Mucosa of descending colon (tissue), 3 donors: ENCODE measurements around the gene SMAD1. TPM values are rescaled to one million over a fixed set of nuclear protein-coding genes. Genes with fewer than 3 reads are reported as not detected.

ENCODE experiments used
- ATAC-seq: fragments of 200-7000 bp; cut with Tn5 transposase; one replicate; pipeline ENCODE4 v1.9.1; 2020; ENCODE audit warnings: mild to moderate bottlenecking, moderate library complexity
- DNase-seq, 3 donors: peaks; one replicate each; pipeline ENCODE4 v3.0.0-alpha.2; 2020
- H3K36me3 ChIP-seq: fragments of 200-600 bp; one replicate; pipeline ENCODE4 v1.8.0; 2021; ENCODE audit warnings: low read depth, mild to moderate bottlenecking
- H3K4me1 ChIP-seq: fragments of 200-600 bp; one replicate; pipeline ENCODE4 v1.8.0; 2021; ENCODE audit warnings: low read depth, mild to moderate bottlenecking
- H3K4me3 ChIP-seq: fragments of 200-600 bp; one replicate; pipeline ENCODE4 v1.8.0; 2021; ENCODE audit warnings: mild to moderate bottlenecking
- H3K9me3 ChIP-seq: fragments of 200-600 bp; one replicate; pipeline ENCODE4 v1.8.0; 2021; ENCODE audit warnings: mild to moderate bottlenecking
- intact Hi-C, 2 donors: fragments of 100-400 bp; cut with DNase I in 1 of 2; cut with micrococcal nuclease in 1 of 2; formaldehyde crosslinking; loops; one replicate each; pipeline versions ENCODE4 v1.11.0 to v1.11.1; 2022; cut with DNase I, micrococcal nuclease
- total RNA-seq, 3 donors: library from RNA; stranded (reverse); fragmentation: NEBNext Ultra II Directional in 2 of 3; extraction: Animal tissue kit (Norgen Biotek cat#: 25700) in 2 of 3; gene quantifications; one replicate each; pipeline versions ENCODE4 v1.2.1 to v1.2.4, GENCODE V29; 2021 to 2023
- TF ChIP-seq, protein P1 (sequence below): fragments of 200-600 bp; IDR thresholded peaks from one replicate; pipeline ENCODE4 v1.8.0; 2022; ENCODE audit warnings: antibody characterized with exemption, mild to moderate bottlenecking
- donor health status: DM: no; HTN: no; CAD: no; lungs with moderate emphysema.
- donor health status: DM: no; HTN: no; CAD: no.
- donor health status: DM: no; HTN: yes; CAD: no.

The SMAD1 gene
- total RNA-seq, 3 donors from 2014 or later: 34.9 to 47.4 (median 39.3) TPM

DNA sequence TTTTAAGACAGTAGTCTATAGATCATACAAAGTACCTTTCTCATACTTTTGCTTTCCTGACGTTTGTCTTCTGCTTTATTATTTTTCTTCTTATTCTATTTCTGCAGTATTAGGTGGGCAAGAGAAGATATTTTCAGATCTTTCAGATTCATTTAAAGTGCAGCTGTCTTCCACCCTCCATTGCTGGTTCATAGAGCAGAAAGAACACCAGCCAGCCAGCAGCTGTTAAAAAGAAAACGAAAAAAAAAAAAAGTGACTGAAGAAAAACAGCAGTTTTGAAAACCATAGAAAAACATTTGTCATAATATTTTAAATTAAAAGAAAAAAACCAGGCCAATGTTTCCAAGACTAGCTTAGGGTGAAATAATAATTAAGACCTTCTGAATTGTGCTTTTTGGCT is 42.9 kb downstream of the SMAD1 start:
- intact Hi-C loops: no loop called here
- Histone ChIP-seq H3K9me3 (no peaks in the 10 kb centered on the region), H3K36me3 (no peaks in the 10 kb centered on the region), H3K4me1 (peaks cover 6% of the 10 kb centered on the region), H3K4me3 (no peak overlapping the region)
- ATAC-seq (no peak), DNase-seq (no peak)
- TF ChIP-seq, protein P1, sequence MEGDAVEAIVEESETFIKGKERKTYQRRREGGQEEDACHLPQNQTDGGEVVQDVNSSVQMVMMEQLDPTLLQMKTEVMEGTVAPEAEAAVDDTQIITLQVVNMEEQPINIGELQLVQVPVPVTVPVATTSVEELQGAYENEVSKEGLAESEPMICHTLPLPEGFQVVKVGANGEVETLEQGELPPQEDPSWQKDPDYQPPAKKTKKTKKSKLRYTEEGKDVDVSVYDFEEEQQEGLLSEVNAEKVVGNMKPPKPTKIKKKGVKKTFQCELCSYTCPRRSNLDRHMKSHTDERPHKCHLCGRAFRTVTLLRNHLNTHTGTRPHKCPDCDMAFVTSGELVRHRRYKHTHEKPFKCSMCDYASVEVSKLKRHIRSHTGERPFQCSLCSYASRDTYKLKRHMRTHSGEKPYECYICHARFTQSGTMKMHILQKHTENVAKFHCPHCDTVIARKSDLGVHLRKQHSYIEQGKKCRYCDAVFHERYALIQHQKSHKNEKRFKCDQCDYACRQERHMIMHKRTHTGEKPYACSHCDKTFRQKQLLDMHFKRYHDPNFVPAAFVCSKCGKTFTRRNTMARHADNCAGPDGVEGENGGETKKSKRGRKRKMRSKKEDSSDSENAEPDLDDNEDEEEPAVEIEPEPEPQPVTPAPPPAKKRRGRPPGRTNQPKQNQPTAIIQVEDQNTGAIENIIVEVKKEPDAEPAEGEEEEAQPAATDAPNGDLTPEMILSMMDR: no peak

DNA sequence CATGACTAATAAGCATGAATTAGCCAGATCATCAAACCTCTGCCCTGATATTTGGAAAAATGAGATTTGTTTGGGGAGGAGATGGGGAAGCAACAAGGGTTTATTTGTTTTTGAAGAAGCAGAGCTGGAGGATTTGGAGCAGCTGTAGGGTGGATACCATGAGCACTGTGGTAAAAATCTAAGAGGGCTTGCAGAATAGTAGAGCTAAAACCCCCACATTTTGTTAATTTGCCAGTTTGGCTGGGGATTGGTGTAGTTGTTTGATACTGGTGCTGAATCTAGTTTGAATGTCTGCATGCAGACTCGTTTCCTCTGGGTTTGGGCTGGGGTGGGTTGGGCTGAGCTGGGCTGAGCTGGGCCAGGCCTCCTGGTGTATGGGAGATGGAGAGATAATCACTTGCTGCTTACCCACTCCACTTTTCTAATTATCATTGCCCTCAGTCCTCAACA is 43.7 kb downstream of the SMAD1 start:
- H3K4me3 ChIP-seq: no peak overlapping the region
- no peaks in the 10 kb centered on the region for H3K9me3 ChIP-seq
- TF ChIP-seq, protein P1: no peak
- no peaks in the 10 kb centered on the region for H3K36me3 ChIP-seq
- DNase-seq (no peak), ATAC-seq (peak; percentile 21)
- intact Hi-C loops: no loop called here
- H3K4me1 ChIP-seq: peaks cover 6% of the 10 kb centered on the region

DNA sequence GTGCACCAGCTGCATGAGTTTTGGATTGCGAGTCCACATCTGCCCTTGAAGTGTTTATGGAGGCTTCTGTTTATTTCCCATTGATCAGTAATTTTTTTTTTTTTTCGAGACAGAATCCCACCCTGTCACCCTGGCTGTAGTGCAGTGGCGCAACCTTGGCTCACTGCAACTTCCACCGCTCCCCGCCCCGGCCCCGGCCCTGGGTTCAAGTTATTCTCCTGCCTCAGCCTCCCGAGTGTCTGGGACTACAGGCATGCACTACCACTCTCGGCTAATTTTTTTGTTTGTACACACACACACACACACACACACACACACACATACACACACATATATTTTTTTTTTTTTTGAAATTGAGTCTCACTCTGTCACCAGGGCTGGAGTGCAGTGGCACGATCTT is 46.1 kb downstream of the SMAD1 start:
- DNase-seq (no peak), ATAC-seq (no peak)
- TF ChIP-seq, protein P1: no peak
- peaks cover 6% of the 10 kb centered on the region for H3K4me1 ChIP-seq
- no peaks in the 10 kb centered on the region for H3K9me3 ChIP-seq
- no peaks in the 10 kb centered on the region for H3K36me3 ChIP-seq
- intact Hi-C loops: no loop called here
- H3K4me3 ChIP-seq: no peak overlapping the region

DNA sequence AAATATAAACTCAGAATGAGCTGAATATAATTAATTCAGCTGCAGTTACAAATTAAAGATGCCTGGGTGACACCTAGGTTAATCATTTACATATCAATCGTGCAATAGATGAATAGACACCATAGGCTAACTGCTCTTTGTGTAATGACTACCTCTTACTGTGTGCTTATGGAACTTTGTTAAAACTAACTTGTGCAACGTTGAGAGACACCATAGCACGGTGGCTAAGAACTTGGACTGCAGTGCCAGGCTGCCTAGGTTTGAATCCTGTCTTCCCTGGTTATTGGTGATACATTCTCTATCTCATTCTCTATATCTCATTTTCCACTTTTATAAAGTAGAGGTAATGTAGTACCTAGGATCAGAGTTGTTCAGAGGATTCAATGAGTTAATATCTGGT is 46.9 kb downstream of the SMAD1 start:
- ATAC-seq: peak; percentile 71
- H3K9me3 ChIP-seq: no peaks in the 10 kb centered on the region
- intact Hi-C loops: no loop called here

DNA sequence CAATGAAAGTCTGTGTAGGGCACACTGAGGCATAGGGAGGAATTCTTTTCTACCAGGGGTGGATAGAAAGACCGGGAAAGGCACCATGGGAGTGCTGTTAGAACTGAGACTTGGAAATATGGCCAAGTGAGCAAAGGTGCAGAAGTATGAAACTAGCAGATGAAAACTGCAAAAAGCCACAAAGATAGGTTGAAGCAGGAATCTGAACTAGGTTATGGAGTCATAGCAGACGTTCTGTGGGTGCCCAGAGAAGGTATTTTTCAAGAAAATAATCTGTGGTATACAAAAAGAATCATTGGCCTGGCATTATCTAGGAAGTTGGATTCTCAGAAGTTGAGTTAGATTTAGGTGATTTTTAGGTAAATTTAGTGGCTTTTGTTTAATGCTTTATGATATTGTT is 48.5 kb downstream of the SMAD1 start:
- Histone ChIP-seq H3K36me3 (no peaks in the 10 kb centered on the region), H3K9me3 (no peaks in the 10 kb centered on the region), H3K4me3 (no peak overlapping the region), H3K4me1 (peaks cover 3% of the 10 kb centered on the region)
- TF ChIP-seq, protein P1: no peak
- DNase-seq (no peak), ATAC-seq (no peak)
- intact Hi-C loops: no loop called here

More for the DNA sequence above, 46.9 kb downstream of the SMAD1 start:
- Histone ChIP-seq H3K4me1 (peaks cover 6% of the 10 kb centered on the region), H3K4me3 (no peak overlapping the region), H3K36me3 (no peaks in the 10 kb centered on the region)
- no peak for DNase-seq
- TF ChIP-seq, protein P1: no peak

DNA sequence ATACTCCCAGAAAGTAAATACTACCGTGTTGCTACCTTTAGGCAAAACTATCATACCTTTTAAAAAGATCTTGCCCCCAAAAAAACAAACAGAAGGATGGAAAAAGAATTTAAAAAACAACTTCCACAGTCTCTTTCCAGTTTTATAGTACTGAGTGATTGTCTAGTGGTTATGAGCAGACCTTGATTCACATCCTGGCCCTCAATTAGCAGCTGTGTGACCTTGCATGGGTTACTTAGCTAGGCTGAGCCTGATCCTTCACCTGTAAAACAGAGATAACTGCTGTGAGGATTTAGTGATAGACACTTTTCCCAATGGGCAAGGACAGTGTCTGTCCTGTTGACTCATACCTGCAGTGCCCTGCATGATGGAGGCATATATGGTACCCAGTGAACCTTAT is 49.0 kb downstream of the SMAD1 start:
- ATAC-seq: no peak
- Histone ChIP-seq H3K4me1 (peaks cover under 1% of the 10 kb centered on the region), H3K4me3 (no peak overlapping the region), H3K9me3 (no peaks in the 10 kb centered on the region), H3K36me3 (no peaks in the 10 kb centered on the region)
- TF ChIP-seq, protein P1: no peak
- intact Hi-C loops: no loop called here
- DNase-seq: no peak
